ENCODE results near the gene PCSK4. TPM values are rescaled to one million over a fixed set of nuclear protein-coding genes. Genes with fewer than 3 reads are reported as not detected.
A peak's percentile ranks its signal among the peaks of the same experiment; 100 is the strongest.

PCSK4 gene
- total and polyA plus RNA-seq, 2 donors from 2014 or later: 5.3 to 5.5 TPM

GRCh38 chr19:1467490-1468273, 22.5 kb downstream of the PCSK4 start:
- no peak overlapping the region for H3K27ac ChIP-seq (ENCODE audit: low read depth in 2 of 2, low read length in 2 of 2)
- peak in 2 of 5 donors; percentile 56 to 73 for DNase-seq
- no peaks in the 10 kb centered on the region for H3K36me3 ChIP-seq (ENCODE audit: control insufficient read depth in 2 of 3, insufficient read depth in 3 of 3, low read length in 3 of 3)
- no peak overlapping the region for H3K9ac ChIP-seq (ENCODE audit: low read length in 3 of 3)
- no peak overlapping the region for H3K4me3 ChIP-seq (ENCODE audit: low read length in 3 of 3)
- no peaks in the 10 kb centered on the region for H3K9me3 ChIP-seq (ENCODE audit: control insufficient read depth in 2 of 3, insufficient read depth in 1 of 3, low read length in 3 of 3)
- H3K4me1 ChIP-seq (ENCODE audit: control insufficient read depth in 2 of 3, insufficient read depth in 2 of 3, low read depth in 1 of 3, low read length in 3 of 3): peaks cover 0 to 30% (median 4%) of the 10 kb centered on the region in 3 donors
- no peak for TF ChIP-seq CTCF (IDR thresholded peaks at IDR 0.05; ENCODE audit: borderline replicate concordance, extremely low read depth, insufficient read depth)
- no peak for FAIRE-seq
- peaks cover 20% of the 10 kb centered on the region for H3K27me3 ChIP-seq (ENCODE audit: control insufficient read depth, insufficient read depth, low read length)
- intact Hi-C loops (cut with DNase I): no loop called here

GRCh38 chr19:1467215-1467489, 23.0 kb downstream of the PCSK4 start:
- Histone ChIP-seq H3K9ac (ENCODE audit: low read length in 3 of 3) (no peak overlapping the region), H3K36me3 (ENCODE audit: control insufficient read depth in 2 of 3, insufficient read depth in 3 of 3, low read length in 3 of 3) (no peaks in the 10 kb centered on the region), H3K27me3 (ENCODE audit: control insufficient read depth, insufficient read depth, low read length) (peaks cover 19% of the 10 kb centered on the region), H3K4me1 (ENCODE audit: control insufficient read depth in 2 of 3, insufficient read depth in 2 of 3, low read depth in 1 of 3, low read length in 3 of 3) (peaks cover 0 to 28% (median 4%) of the 10 kb centered on the region in 3 donors), H3K27ac (ENCODE audit: low read depth in 2 of 2, low read length in 2 of 2) (no peak overlapping the region), H3K4me3 (ENCODE audit: low read length in 3 of 3) (no peak overlapping the region), H3K9me3 (ENCODE audit: control insufficient read depth in 2 of 3, insufficient read depth in 1 of 3, low read length in 3 of 3) (no peaks in the 10 kb centered on the region)
- TF ChIP-seq CTCF (IDR thresholded peaks at IDR 0.05; ENCODE audit: borderline replicate concordance, extremely low read depth, insufficient read depth): no peak
- DNase-seq (peak in 1 of 5 donors; percentile 53), FAIRE-seq (no peak)
- intact Hi-C loops (cut with DNase I): no loop called here

- no peak for FAIRE-seq
- H3K4me1 ChIP-seq (ENCODE audit: control insufficient read depth in 2 of 3, insufficient read depth in 2 of 3, low read depth in 1 of 3, low read length in 3 of 3): peaks cover 0 to 25% (median 4%) of the 10 kb centered on the region in 3 donors
- intact Hi-C loops (cut with DNase I): no loop called here
Measured at GRCh38 chr19:1466461-1467214, 23.5 kb downstream of the PCSK4 start.

More at GRCh38 chr19:1466461-1467214, 23.5 kb downstream of the PCSK4 start:
- Histone ChIP-seq H3K27ac (ENCODE audit: low read depth in 2 of 2, low read length in 2 of 2) (no peak overlapping the region), H3K4me3 (ENCODE audit: low read length in 3 of 3) (no peak overlapping the region), H3K27me3 (ENCODE audit: control insufficient read depth, insufficient read depth, low read length) (peaks cover 16% of the 10 kb centered on the region), H3K36me3 (ENCODE audit: control insufficient read depth in 2 of 3, insufficient read depth in 3 of 3, low read length in 3 of 3) (no peaks in the 10 kb centered on the region), H3K9ac (ENCODE audit: low read length in 3 of 3) (no peak overlapping the region), H3K9me3 (ENCODE audit: control insufficient read depth in 2 of 3, insufficient read depth in 1 of 3, low read length in 3 of 3) (no peaks in the 10 kb centered on the region)
- no peak for TF ChIP-seq CTCF (IDR thresholded peaks at IDR 0.05; ENCODE audit: borderline replicate concordance, extremely low read depth, insufficient read depth)
- DNase-seq: peak in 1 of 5 donors; percentile 47
